Smooth muscle cell (in vitro differentiated cells): ENCODE data around the gene SELP. TPM values are rescaled to one million over a fixed set of nuclear protein-coding genes. Genes with fewer than 3 reads are reported as not detected.

Source experiments
- DNase-seq: peaks from one replicate; lab custom pipeline; 2025; ENCODE audit not compliant: unreplicated experiment; lab: John Stamatoyannopoulos, UW
- H2AFZ ChIP-seq: fragments of 200-600 bp; sonication (generic); 2 replicates; pipeline ENCODE4 v1.6.0; 2016; ENCODE audit warnings: antibody characterized with exemption, low read depth, mild to moderate bottlenecking
- H3F3A ChIP-seq: fragments of 200-600 bp; sonication (generic); 2 replicates; pipeline ENCODE4 v1.6.0; 2017; ENCODE audit warnings: antibody characterized with exemption, low read depth
- H3K27ac ChIP-seq: fragments of 200-600 bp; sonication (generic); 2 replicates; pipeline ENCODE4 v1.5.1; 2016; ENCODE audit warnings: low read depth, mild to moderate bottlenecking
- H3K27me3 ChIP-seq: fragments of 200-600 bp; sonication (generic); 2 replicates; pipeline ENCODE4 v1.6.1; 2016; ENCODE audit warnings: low read depth, mild to moderate bottlenecking
- H3K36me3 ChIP-seq: fragments of 200-600 bp; sonication (generic); 2 replicates; pipeline ENCODE4 v1.5.1; 2016; ENCODE audit warnings: low read depth
- H3K4me1 ChIP-seq: fragments of 200-600 bp; sonication (generic); 2 replicates; pipeline ENCODE4 v1.5.1; 2016; ENCODE audit warnings: low read depth
- H3K4me2 ChIP-seq: fragments of 200-600 bp; sonication (generic); 2 replicates; pipeline ENCODE4 v1.6.0; 2016; ENCODE audit warnings: mild to moderate bottlenecking
- H3K4me3 ChIP-seq: fragments of 200-600 bp; sonication (generic); 2 replicates; pipeline ENCODE4 v1.5.1; 2016; ENCODE audit warnings: mild to moderate bottlenecking
- H3K79me2 ChIP-seq: fragments of 200-600 bp; sonication (generic); 2 replicates; pipeline ENCODE4 v1.6.0; 2016; ENCODE audit warnings: low read depth, mild to moderate bottlenecking
- H3K9ac ChIP-seq: fragments of 200-600 bp; sonication (generic); 2 replicates; pipeline ENCODE4 v1.6.0; 2016; ENCODE audit warnings: low read depth
- H3K9me3 ChIP-seq: fragments of 200-600 bp; sonication (generic); replicated peaks from 2 replicates; pipeline ENCODE4 v1.5.1; 2016; ENCODE audit warnings: low read depth
- H4K20me1 ChIP-seq: fragments of 200-600 bp; sonication (generic); 2 replicates; pipeline ENCODE4 v1.6.0; 2016; ENCODE audit warnings: low read depth
- CTCF ChIP-seq: fragments of 200-600 bp; sonication (generic); IDR thresholded peaks from 2 replicates; pipeline ENCODE4 v1.5.1; 2017; ENCODE audit warnings: borderline replicate concordance, mild to moderate bottlenecking, antibody characterized with exemption; ENCODE audit not compliant: insufficient read depth, poor library complexity, severe bottlenecking
- WGBS: methylation state at CpG from one replicate; pipeline ENCODE4 v1.1.7; 2016; ENCODE audit warnings: low lambda C conversion rate; 5-methylcytosine and 5-hydroxymethylcytosine counted together
- polyA plus RNA-seq: library from polyadenylated mRNA; unstranded; fragments of >200 nt; fragmentation: Nextera tagmentation; extraction: Ambion mirVana; gene quantifications from 2 replicates; pipeline ENCODE4 v1.2.1, GENCODE V29; 2016
- total RNA-seq: library from RNA; depleted of rRNA; stranded (reverse); fragments of >200 nt; gene quantifications from 2 replicates; pipeline ENCODE4 v1.2.3, GENCODE V29; 2014

Gene SELP
- total and polyA plus RNA-seq, 2 experiments from 2014 or later, result not detected

GRCh38 chr1:169576241-169576934, 53.5 kb downstream of the SELP start:
- Histone ChIP-seq H3K27me3 (no peaks in the 10 kb centered on the region), H3K27ac (no peak overlapping the region), H3F3A (peaks cover 5% of the 10 kb centered on the region), H3K4me3 (no peak overlapping the region), H3K4me2 (no peak overlapping the region), H3K9me3 (no peaks in the 10 kb centered on the region), H4K20me1 (no peaks in the 10 kb centered on the region), H3K9ac (no peak overlapping the region), H3K79me2 (no peaks in the 10 kb centered on the region), H3K36me3 (no peaks in the 10 kb centered on the region), H3K4me1 (no peaks in the 10 kb centered on the region), H2AFZ (no peak overlapping the region)
- TF ChIP-seq CTCF, result no peak
- WGBS, result 89% methylated on average over 5 of the region's 5 CpGs
- no peak for DNase-seq

GRCh38 chr1:169574336-169574735, 55.6 kb downstream of the SELP start:
- no peak overlapping the region for H3K4me2 ChIP-seq
- H3K27me3 ChIP-seq, result no peaks in the 10 kb centered on the region
- peaks cover 9% of the 10 kb centered on the region for H3F3A ChIP-seq
- WGBS, result 87% methylated on average over 4 of the region's 4 CpGs
- no peak overlapping the region for H3K9ac ChIP-seq
- no peak for TF ChIP-seq CTCF
- no peaks in the 10 kb centered on the region for H3K9me3 ChIP-seq
- H3K4me1 ChIP-seq, result no peaks in the 10 kb centered on the region
- no peak overlapping the region for H2AFZ ChIP-seq
- H3K36me3 ChIP-seq, result no peaks in the 10 kb centered on the region
- no peaks in the 10 kb centered on the region for H4K20me1 ChIP-seq
- no peak overlapping the region for H3K27ac ChIP-seq
- DNase-seq, result no peak
- H3K4me3 ChIP-seq, result no peak overlapping the region
- H3K79me2 ChIP-seq, result no peaks in the 10 kb centered on the region

GRCh38 chr1:169572187-169572586, 57.7 kb downstream of the SELP start:
- no peak overlapping the region for H2AFZ ChIP-seq
- no peak overlapping the region for H3K4me3 ChIP-seq
- no peaks in the 10 kb centered on the region for H3K4me1 ChIP-seq
- H3K27ac ChIP-seq, result peak overlapping the region; percentile 93
- H3K4me2 ChIP-seq, result no peak overlapping the region
- H3K79me2 ChIP-seq, result no peaks in the 10 kb centered on the region
- peaks cover 9% of the 10 kb centered on the region for H3F3A ChIP-seq
- no peaks in the 10 kb centered on the region for H3K9me3 ChIP-seq
- no peaks in the 10 kb centered on the region for H4K20me1 ChIP-seq
- H3K27me3 ChIP-seq, result no peaks in the 10 kb centered on the region
- 2% methylated on average over 1 of the region's 1 CpG for WGBS
- no peak for DNase-seq
- H3K36me3 ChIP-seq, result no peaks in the 10 kb centered on the region
- H3K9ac ChIP-seq, result peak overlapping the region; percentile 72
- TF ChIP-seq CTCF, result no peak

GRCh38 chr1:169571450-169571849, 58.5 kb downstream of the SELP start:
- WGBS, result 78% methylated on average over 3 of the region's 3 CpGs
- H2AFZ ChIP-seq, result no peak overlapping the region
- no peak for DNase-seq
- no peak overlapping the region for H3K4me3 ChIP-seq
- no peak for TF ChIP-seq CTCF
- no peaks in the 10 kb centered on the region for H3K36me3 ChIP-seq
- peak overlapping the region; percentile 72 for H3K9ac ChIP-seq
- H3K4me2 ChIP-seq, result peak overlapping the region; percentile 29
- H3K27ac ChIP-seq, result peak overlapping the region; percentile 93
- peaks cover 9% of the 10 kb centered on the region for H3F3A ChIP-seq
- no peaks in the 10 kb centered on the region for H3K4me1 ChIP-seq
- no peaks in the 10 kb centered on the region for H3K27me3 ChIP-seq
- no peaks in the 10 kb centered on the region for H3K79me2 ChIP-seq
- H4K20me1 ChIP-seq, result no peaks in the 10 kb centered on the region
- no peaks in the 10 kb centered on the region for H3K9me3 ChIP-seq
